ENCODE results near the gene ANAPC1. TPM values are rescaled to one million over a fixed set of nuclear protein-coding genes. Genes with fewer than 3 reads are reported as not detected.
A peak's percentile ranks its signal among the peaks of the same experiment; 100 is the strongest.
"Not testable (repeated sequence)": the region's sequence is repeated elsewhere in the genome, so short reads cannot be mapped to it uniquely, and the experiment has no call there.

The ANAPC1 gene
- total RNA-seq, 2 experiments from 2014 or later: 34.0 to 39.5 TPM

- ATAC-seq (ENCODE audit: poor library complexity); DNase-seq; CTCF ChIA-PET; POLR2A ChIA-PET; H3K4me1 ChIP-seq (ENCODE audit: insufficient read depth, low read length); H3K9me3 Mint-ChIP-seq; H3K27ac Mint-ChIP-seq; H3K4me3 ChIP-seq (ENCODE audit: low read length); H3K27me3 Mint-ChIP-seq; H3K4me1 Mint-ChIP-seq (ENCODE audit: low read depth); H3K36me3 ChIP-seq (ENCODE audit: insufficient read depth, low read length); intact Hi-C loops (cut with DNase I, micrococcal nuclease); H3K4me3 Mint-ChIP-seq; H3K9me3 ChIP-seq (ENCODE audit: control insufficient read depth in 1 of 2, insufficient read depth in 1 of 2, low read length in 2 of 2); H3K27me3 ChIP-seq (ENCODE audit: control insufficient read depth in 1 of 2, insufficient read depth in 2 of 2, low read length in 2 of 2); H3K27ac ChIP-seq (ENCODE audit: low read depth in 1 of 2, low read length in 2 of 2): not testable (repeated sequence)
- peaks cover 18% of the 10 kb centered on the region for H3K36me3 Mint-ChIP-seq (ENCODE audit: low read depth)
These were observed 106.8 kb downstream of the ANAPC1 start for GRCh38 chr2:111777155-111777554.

DNA sequence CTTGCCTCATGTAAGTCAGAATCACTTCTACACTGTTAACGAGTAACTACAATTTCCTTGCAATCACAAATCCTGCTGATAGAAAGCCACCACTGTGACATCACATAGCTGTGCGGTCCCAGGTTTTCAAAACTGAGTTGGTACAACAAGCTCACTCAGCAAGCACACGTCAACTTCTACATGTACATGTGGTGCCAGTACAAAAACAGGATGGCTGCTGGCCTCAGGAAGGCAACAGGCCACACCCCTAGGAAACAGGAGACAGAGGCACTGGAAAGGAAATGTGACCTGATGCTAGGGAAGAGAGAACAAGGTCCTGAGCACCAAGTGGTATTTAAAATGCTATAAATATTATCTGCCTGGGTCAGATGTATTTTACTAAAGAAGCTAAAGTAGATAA lies 107.7 kb downstream of the ANAPC1 start:
- H3K9me3 ChIP-seq (ENCODE audit: control insufficient read depth in 1 of 2, insufficient read depth in 1 of 2, low read length in 2 of 2); H3K9me3 Mint-ChIP-seq; intact Hi-C loops (cut with DNase I, micrococcal nuclease); ATAC-seq (ENCODE audit: poor library complexity); H3K4me1 ChIP-seq (ENCODE audit: insufficient read depth, low read length); DNase-seq; H3K27ac ChIP-seq (ENCODE audit: low read depth in 1 of 2, low read length in 2 of 2); H3K4me1 Mint-ChIP-seq (ENCODE audit: low read depth); H3K4me3 ChIP-seq (ENCODE audit: low read length); H3K27me3 ChIP-seq (ENCODE audit: control insufficient read depth in 1 of 2, insufficient read depth in 2 of 2, low read length in 2 of 2); H3K4me3 Mint-ChIP-seq; H3K27ac Mint-ChIP-seq; H3K27me3 Mint-ChIP-seq; CTCF ChIA-PET; POLR2A ChIA-PET; H3K36me3 ChIP-seq (ENCODE audit: insufficient read depth, low read length): not testable (repeated sequence)
- H3K36me3 Mint-ChIP-seq (ENCODE audit: low read depth): peaks cover 18% of the 10 kb centered on the region

DNA sequence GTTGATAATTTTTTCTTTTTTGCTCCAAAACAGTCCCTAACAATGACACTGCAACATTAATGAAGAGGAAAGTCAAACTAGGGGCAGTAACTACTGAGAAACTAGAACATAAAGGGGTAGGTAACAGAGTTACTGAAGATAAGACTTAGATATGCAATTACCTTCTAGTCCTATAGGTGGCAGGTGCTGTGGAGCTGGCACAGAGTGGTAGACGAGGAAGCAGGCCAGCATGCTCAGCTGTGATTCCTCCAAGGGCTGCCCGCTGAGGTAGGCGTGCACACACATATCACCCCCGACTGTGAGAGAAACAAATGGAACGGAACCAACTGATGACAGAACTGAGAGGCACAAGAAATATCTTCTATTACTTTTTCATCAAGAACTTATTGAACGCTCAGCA lies 111.8 kb downstream of the ANAPC1 start:
- H3K4me1 ChIP-seq (ENCODE audit: insufficient read depth, low read length); H3K27ac ChIP-seq (ENCODE audit: low read depth in 1 of 2, low read length in 2 of 2); H3K9me3 Mint-ChIP-seq; H3K27me3 Mint-ChIP-seq; intact Hi-C loops (cut with DNase I, micrococcal nuclease); H3K36me3 ChIP-seq (ENCODE audit: insufficient read depth, low read length); DNase-seq; H3K27ac Mint-ChIP-seq; POLR2A ChIA-PET; H3K9me3 ChIP-seq (ENCODE audit: control insufficient read depth in 1 of 2, insufficient read depth in 1 of 2, low read length in 2 of 2); H3K4me1 Mint-ChIP-seq (ENCODE audit: low read depth); H3K4me3 ChIP-seq (ENCODE audit: low read length); H3K4me3 Mint-ChIP-seq; H3K27me3 ChIP-seq (ENCODE audit: control insufficient read depth in 1 of 2, insufficient read depth in 2 of 2, low read length in 2 of 2); CTCF ChIA-PET: not testable (repeated sequence)
- H3K36me3 Mint-ChIP-seq (ENCODE audit: low read depth): peaks cover 21% of the 10 kb centered on the region
- peak; percentile 66 for ATAC-seq (ENCODE audit: poor library complexity)

DNA sequence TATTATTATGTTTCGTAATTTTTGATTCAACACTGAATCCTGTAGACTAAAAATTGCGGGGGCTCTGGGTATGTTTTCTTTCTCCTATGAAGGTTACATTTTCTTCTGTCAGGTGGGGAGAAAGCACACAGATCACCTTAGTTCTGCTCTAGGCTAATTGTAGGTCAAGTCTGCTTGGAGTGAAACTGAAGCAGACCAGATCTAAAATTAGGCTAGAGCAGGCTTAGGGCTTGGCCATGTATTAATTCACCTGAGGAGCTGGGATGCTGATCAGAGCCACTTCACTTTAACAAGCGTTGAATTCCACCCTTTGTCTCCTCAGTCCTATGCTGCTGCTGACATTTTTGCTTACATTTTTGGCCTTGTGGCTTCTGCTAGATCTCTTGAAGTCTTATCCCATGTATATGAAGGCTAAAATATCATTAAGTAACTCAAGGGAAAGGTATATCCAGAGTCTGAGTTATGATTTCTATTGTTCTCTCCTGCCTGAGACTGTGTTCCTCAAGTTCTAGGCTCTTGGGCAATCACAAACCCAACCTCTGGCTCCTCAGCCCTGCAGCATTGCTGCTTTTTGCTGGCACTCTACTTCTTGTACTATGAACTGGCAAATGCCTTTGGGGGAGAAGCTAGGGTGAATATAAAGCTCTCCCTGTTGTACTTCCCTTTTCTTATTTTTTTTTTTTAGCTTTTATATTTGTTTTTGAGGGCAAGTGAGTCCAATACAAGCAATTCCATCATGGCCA lies 112.9 kb downstream of the ANAPC1 start:
- intact Hi-C loops (cut with DNase I, micrococcal nuclease); H3K9me3 ChIP-seq (ENCODE audit: control insufficient read depth in 1 of 2, insufficient read depth in 1 of 2, low read length in 2 of 2); H3K27me3 ChIP-seq (ENCODE audit: control insufficient read depth in 1 of 2, insufficient read depth in 2 of 2, low read length in 2 of 2); ATAC-seq (ENCODE audit: poor library complexity); CTCF ChIA-PET; POLR2A ChIA-PET; H3K4me3 ChIP-seq (ENCODE audit: low read length); H3K9me3 Mint-ChIP-seq; H3K4me3 Mint-ChIP-seq; DNase-seq; H3K4me1 Mint-ChIP-seq (ENCODE audit: low read depth); H3K4me1 ChIP-seq (ENCODE audit: insufficient read depth, low read length); H3K27ac Mint-ChIP-seq; H3K27ac ChIP-seq (ENCODE audit: low read depth in 1 of 2, low read length in 2 of 2); H3K27me3 Mint-ChIP-seq; H3K36me3 ChIP-seq (ENCODE audit: insufficient read depth, low read length): not testable (repeated sequence)
- H3K36me3 Mint-ChIP-seq (ENCODE audit: low read depth): peaks cover 19% of the 10 kb centered on the region

DNA sequence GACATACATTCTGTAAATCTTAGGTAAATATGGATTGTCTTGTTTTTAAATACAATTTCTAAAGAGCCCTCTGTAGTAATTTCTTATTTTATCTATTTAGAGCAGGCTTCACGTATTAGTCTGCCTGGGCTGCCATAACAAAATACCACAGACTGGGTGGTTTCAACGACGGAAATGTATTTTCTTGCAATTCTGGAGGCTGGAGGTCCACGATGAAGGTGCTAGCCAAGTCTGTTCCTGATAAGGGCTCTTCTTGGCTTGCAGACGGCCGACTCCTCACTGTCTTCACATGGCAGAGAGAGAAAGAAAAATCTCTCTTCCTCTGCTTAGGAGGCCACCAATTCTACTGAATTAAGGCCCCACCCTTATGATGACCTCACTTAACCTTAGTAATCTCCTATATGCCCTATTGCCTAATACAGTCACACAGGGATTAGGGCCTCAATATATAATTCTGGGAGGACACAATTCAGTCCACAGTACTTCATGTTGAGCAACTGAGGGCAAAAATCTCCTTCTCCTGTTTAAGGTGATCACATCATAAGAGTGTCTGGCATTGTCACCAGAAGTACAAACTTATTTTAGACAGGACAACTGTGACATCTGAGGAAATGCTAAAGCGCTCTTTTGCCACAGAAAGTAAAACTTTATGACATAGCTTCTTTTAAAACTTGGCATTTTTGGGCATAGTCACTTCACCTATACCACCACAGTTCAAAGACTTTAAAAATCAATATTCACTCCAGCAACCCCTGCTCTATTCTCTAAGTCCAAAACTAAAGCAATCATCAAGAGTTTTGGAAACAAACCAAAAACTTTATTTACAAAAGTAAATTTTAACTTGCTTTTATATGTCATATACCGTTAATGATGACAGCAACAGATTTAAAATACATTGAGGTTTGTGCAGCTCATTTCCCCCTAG lies 115.5 kb downstream of the ANAPC1 start:
- POLR2A ChIA-PET; H3K4me3 ChIP-seq (ENCODE audit: low read length); H3K9me3 Mint-ChIP-seq; H3K27ac ChIP-seq (ENCODE audit: low read depth in 1 of 2, low read length in 2 of 2); H3K27ac Mint-ChIP-seq; intact Hi-C loops (cut with DNase I, micrococcal nuclease); H3K27me3 Mint-ChIP-seq; H3K36me3 ChIP-seq (ENCODE audit: insufficient read depth, low read length); H3K4me3 Mint-ChIP-seq; H3K9me3 ChIP-seq (ENCODE audit: control insufficient read depth in 1 of 2, insufficient read depth in 1 of 2, low read length in 2 of 2); H3K4me1 ChIP-seq (ENCODE audit: insufficient read depth, low read length); ATAC-seq (ENCODE audit: poor library complexity); DNase-seq; H3K27me3 ChIP-seq (ENCODE audit: control insufficient read depth in 1 of 2, insufficient read depth in 2 of 2, low read length in 2 of 2); CTCF ChIA-PET; H3K4me1 Mint-ChIP-seq (ENCODE audit: low read depth): not testable (repeated sequence)
- peaks cover 19% of the 10 kb centered on the region for H3K36me3 Mint-ChIP-seq (ENCODE audit: low read depth)

DNA sequence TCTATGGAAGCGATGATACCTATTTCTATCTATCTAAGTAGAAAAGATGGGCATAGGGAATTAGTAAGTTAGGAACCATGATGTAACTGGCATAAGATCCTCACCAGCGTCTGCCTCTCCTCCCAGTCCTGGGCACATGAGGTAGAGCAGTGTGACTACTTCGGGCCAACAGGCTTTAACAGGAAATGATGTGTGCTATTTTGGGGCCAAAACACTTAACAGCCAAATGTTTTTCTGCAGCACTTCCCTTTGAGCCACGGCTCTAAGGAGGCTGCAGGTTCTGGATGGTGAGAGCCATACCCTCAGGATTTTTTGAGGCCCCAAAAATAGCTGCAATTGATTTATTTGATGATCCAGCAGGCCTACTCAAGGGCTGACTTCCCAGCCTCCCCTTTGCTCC lies 116.9 kb downstream of the ANAPC1 start:
- DNase-seq; H3K27ac ChIP-seq (ENCODE audit: low read depth in 1 of 2, low read length in 2 of 2); H3K4me3 ChIP-seq (ENCODE audit: low read length); H3K36me3 ChIP-seq (ENCODE audit: insufficient read depth, low read length); H3K4me3 Mint-ChIP-seq; H3K4me1 ChIP-seq (ENCODE audit: insufficient read depth, low read length); POLR2A ChIA-PET; H3K27ac Mint-ChIP-seq; CTCF ChIA-PET; intact Hi-C loops (cut with DNase I, micrococcal nuclease); H3K27me3 ChIP-seq (ENCODE audit: control insufficient read depth in 1 of 2, insufficient read depth in 2 of 2, low read length in 2 of 2); H3K9me3 ChIP-seq (ENCODE audit: control insufficient read depth in 1 of 2, insufficient read depth in 1 of 2, low read length in 2 of 2); H3K27me3 Mint-ChIP-seq; ATAC-seq (ENCODE audit: poor library complexity); H3K4me1 Mint-ChIP-seq (ENCODE audit: low read depth); H3K9me3 Mint-ChIP-seq: not testable (repeated sequence)
- H3K36me3 Mint-ChIP-seq (ENCODE audit: low read depth): peaks cover 19% of the 10 kb centered on the region

DNA sequence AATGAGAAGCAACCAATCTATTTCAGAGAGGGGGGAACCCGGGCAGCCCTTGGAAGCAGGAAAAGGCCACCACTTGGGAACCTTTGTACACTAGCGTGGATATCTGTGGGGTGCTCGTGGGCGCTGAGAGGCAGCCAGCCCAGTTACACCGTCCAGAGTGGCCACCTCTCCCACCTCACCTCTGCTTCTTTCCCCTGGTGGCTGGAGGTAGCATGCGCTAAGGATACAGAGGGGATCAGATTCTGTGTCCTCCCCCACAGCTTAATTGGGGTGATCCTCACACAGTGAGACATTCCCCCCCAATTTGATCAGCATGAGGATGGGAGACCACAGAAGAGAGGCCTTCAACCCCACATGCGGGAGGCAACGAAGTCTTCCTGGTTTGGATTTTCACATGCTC lies 117.7 kb downstream of the ANAPC1 start:
- DNase-seq; H3K27me3 ChIP-seq (ENCODE audit: control insufficient read depth in 1 of 2, insufficient read depth in 2 of 2, low read length in 2 of 2); H3K27ac ChIP-seq (ENCODE audit: low read depth in 1 of 2, low read length in 2 of 2); CTCF ChIA-PET; H3K4me3 Mint-ChIP-seq; H3K36me3 ChIP-seq (ENCODE audit: insufficient read depth, low read length); H3K9me3 ChIP-seq (ENCODE audit: control insufficient read depth in 1 of 2, insufficient read depth in 1 of 2, low read length in 2 of 2); H3K4me1 ChIP-seq (ENCODE audit: insufficient read depth, low read length); intact Hi-C loops (cut with DNase I, micrococcal nuclease); POLR2A ChIA-PET; H3K4me3 ChIP-seq (ENCODE audit: low read length); ATAC-seq (ENCODE audit: poor library complexity); H3K9me3 Mint-ChIP-seq; H3K27ac Mint-ChIP-seq; H3K27me3 Mint-ChIP-seq; H3K4me1 Mint-ChIP-seq (ENCODE audit: low read depth): not testable (repeated sequence)
- peaks cover 19% of the 10 kb centered on the region for H3K36me3 Mint-ChIP-seq (ENCODE audit: low read depth)

All from CD4-positive, alpha-beta T cell (primary cell).